ENCODE measurements around the gene EMC6.
A peak's percentile ranks its signal among the peaks of the same experiment; 100 is the strongest.

EMC6 gene

GRCh38 chr17:3656755-3657587 is 11.6 kb upstream of the EMC6 start:
- ATAC-seq = peak in 1 of 2 donors; percentile 9

DNA sequence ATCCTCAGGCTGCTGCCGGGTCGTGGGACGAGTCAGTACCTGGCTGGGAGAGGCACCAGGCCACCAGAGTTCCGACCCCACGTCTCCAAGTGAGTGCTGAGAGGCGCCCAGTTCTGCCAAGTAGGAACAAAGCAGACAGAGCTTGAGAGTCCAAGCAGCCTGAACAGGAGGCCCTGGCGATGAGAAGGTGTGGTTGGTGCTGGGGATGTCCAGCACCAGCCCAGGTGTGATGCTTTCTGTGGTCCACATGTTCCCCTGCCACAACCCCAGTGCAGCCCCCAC is 11.1 kb upstream of the EMC6 start:
- ATAC-seq = no peak

DNA sequence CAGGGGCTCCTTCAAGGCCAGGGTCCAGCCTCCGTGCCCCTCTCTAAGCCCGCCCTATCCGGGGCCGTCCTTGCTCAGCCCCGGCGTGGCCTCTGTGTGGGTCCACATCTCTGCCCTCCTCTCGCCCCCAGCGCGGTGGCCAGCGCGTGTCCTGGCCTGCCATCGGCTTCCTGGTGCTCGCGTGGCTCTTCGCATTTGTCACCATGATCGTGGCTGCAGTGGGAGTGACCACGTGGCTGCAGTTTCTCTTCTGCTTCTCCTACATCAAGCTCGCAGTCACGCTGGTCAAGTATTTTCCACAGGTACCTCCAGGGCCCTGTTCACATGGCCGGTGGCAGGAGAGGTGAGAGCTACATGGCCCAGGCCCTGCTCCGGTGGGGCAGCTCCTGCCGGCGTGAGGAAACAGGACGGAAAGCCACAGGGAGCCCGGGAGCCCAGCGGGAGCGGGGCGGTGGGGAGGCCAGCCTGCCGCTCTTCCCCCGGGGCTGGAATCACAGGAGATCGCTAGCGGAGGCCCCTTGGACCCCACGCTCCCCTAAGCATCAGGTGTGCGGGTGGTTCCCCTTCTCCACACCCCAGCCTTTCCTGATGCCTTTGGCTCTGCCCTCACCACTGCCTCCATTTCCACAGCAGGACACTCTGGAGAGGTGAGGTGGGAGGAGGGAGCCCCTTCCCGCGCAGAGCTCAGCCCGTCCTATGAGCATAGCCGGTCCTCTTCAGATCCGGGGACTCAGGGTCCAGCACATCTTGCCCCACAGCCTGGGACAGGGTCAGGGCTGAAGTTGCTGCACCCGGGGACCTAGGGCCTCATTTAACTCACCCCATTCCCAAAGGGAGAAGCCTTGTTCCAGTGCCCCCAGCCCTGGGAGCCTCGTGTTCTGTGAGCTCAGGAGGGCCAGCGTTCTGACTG is 10.5 kb upstream of the EMC6 start:
- ATAC-seq = no peak

DNA sequence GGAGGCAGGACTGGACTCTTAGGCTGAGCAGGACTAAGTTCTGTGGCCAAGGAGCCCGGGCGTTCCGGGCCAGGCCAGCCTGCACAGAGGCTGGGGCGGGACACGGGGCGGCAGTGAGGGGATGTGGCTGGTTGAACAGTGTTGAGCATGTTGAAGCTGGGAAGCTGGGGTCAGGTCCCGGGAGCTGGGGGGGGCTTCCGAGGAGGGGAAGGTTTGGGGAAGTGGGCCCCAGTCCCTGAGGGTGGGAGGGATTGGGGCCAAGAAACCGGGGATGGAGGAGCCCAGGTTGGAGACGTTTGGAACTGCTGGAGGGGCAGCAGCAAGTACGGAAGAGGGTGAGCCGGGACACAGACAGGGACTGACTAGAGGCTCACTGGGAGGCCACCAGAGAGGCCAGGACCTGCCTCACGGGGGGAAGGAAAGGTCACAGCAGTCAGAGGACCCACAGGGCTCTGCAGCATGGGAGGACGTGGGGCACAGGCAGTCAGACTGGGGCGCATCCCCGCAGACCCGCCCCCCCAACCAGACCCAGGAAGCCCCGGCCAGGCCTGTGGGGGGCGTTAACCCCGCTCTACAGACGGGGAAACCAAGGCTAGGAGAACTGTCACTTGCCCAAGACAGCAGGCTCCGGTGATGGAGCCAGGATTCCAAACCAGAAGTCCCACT is 9.7 kb upstream of the EMC6 start:
- no peak for ATAC-seq

DNA sequence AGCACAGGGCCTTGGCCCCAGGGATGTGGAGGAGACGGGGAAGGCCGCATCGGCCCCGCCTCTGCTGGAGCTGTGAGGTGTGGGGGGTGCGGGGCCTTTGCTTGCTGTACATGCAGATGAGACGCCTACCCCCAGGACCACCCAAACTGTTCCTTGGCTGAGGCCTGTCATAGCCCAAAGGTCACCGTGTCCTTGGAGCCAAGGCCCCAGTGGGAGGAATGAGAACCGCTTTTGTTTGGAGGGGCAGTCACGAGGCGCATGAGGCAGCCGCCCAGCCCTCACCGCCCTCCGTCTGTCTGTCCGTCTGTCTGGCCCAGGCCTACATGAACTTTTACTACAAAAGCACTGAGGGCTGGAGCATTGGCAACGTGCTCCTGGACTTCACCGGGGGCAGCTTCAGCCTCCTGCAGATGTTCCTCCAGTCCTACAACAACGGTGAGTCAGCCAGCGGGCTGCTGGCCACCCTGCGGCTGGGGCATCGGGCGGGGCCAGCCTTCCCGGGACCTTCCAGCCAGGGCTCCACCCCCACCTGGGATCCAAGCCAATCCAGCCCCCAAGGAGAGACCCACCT is 9.0 kb upstream of the EMC6 start:
- no peak for ATAC-seq

- ATAC-seq = no peak
Measured at GRCh38 chr17:3660311-3660891, 8.2 kb upstream of the EMC6 start.

- no peak for ATAC-seq
Measured at GRCh38 chr17:3663102-3664011, 5.3 kb upstream of the EMC6 start.

DNA sequence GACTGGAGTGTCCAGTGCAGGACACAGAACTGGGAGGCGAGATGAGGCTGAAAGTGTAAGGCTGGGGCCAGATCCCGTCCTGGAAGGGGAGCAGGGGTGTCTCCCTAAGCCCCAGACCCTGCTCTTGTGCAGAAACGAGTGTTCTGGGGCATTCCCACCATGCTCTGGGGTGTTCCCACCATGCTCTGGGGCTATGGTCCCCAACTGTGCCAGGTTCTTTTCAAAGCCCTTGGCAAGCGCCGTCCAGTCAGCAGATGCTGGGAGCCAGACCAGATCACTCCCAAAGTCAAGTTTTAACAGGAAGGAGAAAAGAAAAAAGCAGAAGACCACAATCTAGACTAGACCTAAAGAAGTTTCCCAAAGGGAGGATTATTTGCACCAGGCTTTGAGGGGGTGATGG is 2.8 kb upstream of the EMC6 start:
- no peak for ATAC-seq

GRCh38 chr17:3666516-3666915 is 2.1 kb upstream of the EMC6 start:
- ATAC-seq = no peak

DNA sequence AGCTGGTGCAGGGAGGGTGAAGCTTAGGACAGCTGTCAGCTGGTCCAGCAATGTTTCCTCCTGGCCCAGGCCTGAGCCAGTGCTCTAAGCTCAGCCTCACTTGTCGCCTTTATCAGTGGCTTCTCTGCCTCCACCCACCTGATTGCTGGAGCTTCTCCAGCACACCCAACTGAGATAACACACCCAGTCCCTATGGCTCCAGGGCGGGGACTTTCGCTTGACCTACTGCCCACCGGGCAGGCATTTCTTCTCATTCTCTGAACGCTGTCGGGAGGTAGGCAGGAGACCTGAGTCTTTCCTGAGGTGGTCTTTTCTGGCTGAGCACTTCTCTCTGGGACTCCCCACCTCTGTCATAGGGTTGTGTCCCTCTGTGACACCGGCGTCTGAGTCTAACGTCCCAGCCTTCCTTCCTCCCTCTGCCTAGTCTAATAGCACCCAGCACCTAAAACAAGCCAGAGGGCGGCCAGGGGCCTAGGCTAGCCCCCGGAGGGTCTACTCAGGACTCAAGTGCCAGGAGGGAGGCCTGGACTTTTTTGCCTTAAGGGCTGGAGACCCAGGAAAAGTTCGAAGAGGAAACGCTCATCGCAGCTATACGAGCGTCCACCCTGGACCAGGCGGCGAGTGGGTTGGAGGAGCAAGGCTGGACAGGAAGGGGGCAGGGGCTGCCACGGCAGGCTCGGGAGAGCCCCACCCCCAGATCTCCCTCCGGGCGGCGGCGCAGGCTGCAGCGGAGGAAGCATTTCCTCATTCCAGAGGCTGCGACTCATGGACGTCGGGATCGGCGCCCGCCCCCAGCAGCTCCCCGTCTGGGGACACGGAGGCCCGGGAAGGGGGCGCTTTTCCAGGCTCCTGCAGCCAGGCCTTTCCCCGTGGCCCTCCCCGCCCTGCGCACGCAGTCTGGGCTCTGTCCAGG is 990 bp upstream of the EMC6 start:
- ATAC-seq = peak in 1 of 2 donors; percentile 0

- no peak for ATAC-seq
Measured at GRCh38 chr17:3669085-3669347, 404 bp downstream of the EMC6 start.

- ATAC-seq = no peak
Measured at GRCh38 chr17:3669548-3669947, 936 bp downstream of the EMC6 start.

GRCh38 chr17:3672571-3672970 is 4.0 kb downstream of the EMC6 start:
- no peak for ATAC-seq

- no peak for ATAC-seq
Measured at GRCh38 chr17:3675886-3676285, 7.3 kb downstream of the EMC6 start.

GRCh38 chr17:3678095-3678820 is 9.6 kb downstream of the EMC6 start:
- ATAC-seq = peak in 1 of 2 donors; percentile 7

DNA sequence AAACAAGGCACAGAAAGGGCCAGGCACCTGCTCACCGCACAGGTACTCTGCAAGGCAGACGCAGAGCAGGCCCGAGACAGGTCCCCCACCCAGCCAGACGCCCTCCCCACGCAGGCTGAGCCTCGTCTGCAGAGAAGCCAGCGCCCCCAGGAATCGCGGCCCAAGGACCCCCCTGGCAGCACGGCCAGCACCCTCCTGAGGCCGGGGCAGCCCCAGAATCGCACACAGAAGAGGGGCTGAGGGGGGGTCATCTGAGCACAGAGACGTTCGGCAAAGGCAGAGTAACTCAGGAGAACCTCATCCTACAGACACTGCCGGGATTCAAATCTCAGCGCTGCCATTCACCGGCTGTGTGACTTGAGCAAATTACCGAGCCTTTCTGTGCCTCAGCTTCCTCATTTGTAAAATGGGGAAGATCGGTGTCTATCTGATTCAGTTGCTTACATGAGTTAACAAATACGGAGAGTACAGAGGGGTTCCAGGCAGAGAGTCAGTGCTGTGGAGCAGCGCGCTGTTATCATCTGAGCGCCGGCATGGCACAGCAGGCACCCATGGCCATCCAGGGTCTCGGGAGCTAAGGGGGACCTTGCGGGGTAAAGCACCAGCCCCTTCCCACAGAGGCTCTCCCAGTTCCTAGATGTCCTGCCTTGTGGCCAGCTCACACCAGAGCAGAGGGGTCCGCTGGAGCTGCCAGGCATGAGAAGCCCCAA is 10.4 kb downstream of the EMC6 start:
- no peak for ATAC-seq

GRCh38 chr17:3679531-3680126 is 11.0 kb downstream of the EMC6 start:
- ATAC-seq = no peak

GRCh38 chr17:3681057-3681456 is 12.4 kb downstream of the EMC6 start:
- no peak for ATAC-seq

GRCh38 chr17:3681565-3681964 is 13.0 kb downstream of the EMC6 start:
- ATAC-seq = no peak
